Adrenal gland (tissue), 12 donors: ENCODE data around the gene SRGAP1. TPM values are rescaled to one million over a fixed set of nuclear protein-coding genes. Genes with fewer than 3 reads are reported as not detected.
A peak's percentile ranks its signal among the peaks of the same experiment; 100 is the strongest.

Source experiments
- DNase-seq, 7 donors: peaks; one replicate each; pipeline ENCODE4 v3.0.0-alpha.2; 2019 to 2020
- H3K27ac ChIP-seq, 5 donors: fragments of 200-600 bp; sonication (generic) in 4 of 5; 1 replicate in 3 of 5; 2 replicates in 2 of 5; pipeline versions ENCODE4 v1.5.1 to v1.8.0; 2016 to 2020; ENCODE audit warnings: mild to moderate bottlenecking in 1 of 5
- H3K27me3 ChIP-seq: fragments of 200-600 bp; 2 replicates; pipeline ENCODE4 v1.8.0; 2021
- H3K36me3 ChIP-seq, 2 donors: fragments of 200-600 bp; replicated peaks in 1 of 2; 1 replicate in 1 of 2; 2 replicates in 1 of 2; pipeline versions ENCODE4 v1.5.1 to v1.8.0; 2018 to 2022
- H3K4me1 ChIP-seq, 2 donors: fragments of 200-600 bp; replicated peaks in 1 of 2; 1 replicate in 1 of 2; 2 replicates in 1 of 2; pipeline versions ENCODE4 v1.5.1 to v1.8.0; 2018 to 2021
- H3K4me3 ChIP-seq, 4 donors: fragments of 200-600 bp; sonication (generic) in 3 of 4; one replicate each; pipeline ENCODE4 v1.5.1; 2016 to 2018
- H3K9me3 ChIP-seq, 3 donors: fragments of 200-600 bp; sonication (generic) in 1 of 3; replicated peaks in 1 of 3; 1 replicate in 2 of 3; 2 replicates in 1 of 3; pipeline versions ENCODE4 v1.5.1 to v1.8.0; 2016 to 2021
- POLR2A ChIP-seq, 2 donors: fragments of 450-650 bp; IDR thresholded peaks; one replicate each; pipeline ENCODE4 v1.6.1; 2017; ENCODE audit warnings: antibody characterized with exemption in 2 of 2, mild to moderate bottlenecking in 2 of 2, moderate library complexity in 1 of 2
- WGBS, 4 donors: extraction: QIAGEN DNeasy Blood & Tissue Kit in 2 of 4; methylation state at CpG; one replicate each; pipeline versions ENCODE4 v1.1.5 to v1.1.7; 2013 to 2017; 5-methylcytosine and 5-hydroxymethylcytosine counted together
- intact Hi-C, 2 donors: fragments of 100-400 bp; cut with DNase I; formaldehyde crosslinking; loops; one replicate each; pipeline versions ENCODE4 v1.14.1 to v1.15.0; 2022 to 2023
- polyA plus RNA-seq, 3 donors: library from polyadenylated mRNA; stranded (reverse); fragments of 200-250 nt in 2 of 3; fragments of 350-450 nt in 1 of 3; fragmentation: Illumina TruSeq in 1 of 3; extraction: RNeasy Lipid Tissue Mini Kit (QIAGEN cat#74804) in 1 of 3; gene quantifications; one replicate each; pipeline ENCODE4 v1.2.3, GENCODE V29; 2013 to 2014
- total RNA-seq, 9 donors: library from RNA; depleted of rRNA in 4 of 9; stranded (reverse); fragments of >200 nt in 4 of 9; fragments of 120-200 nt in 1 of 9; fragmentation: NEBNext Ultra II Directional in 1 of 9; extraction: Animal tissue kit (Norgen Biotek cat#: 25700) in 1 of 9; gene quantifications; one replicate each; pipeline versions ENCODE4 v1.1.0 to v1.2.4, GENCODE V29; 2013 to 2023
- TF ChIP-seq, protein P1 (sequence below), 6 experiments: fragments of 450-650 bp in 4 of 6; fragments of 200-600 bp in 2 of 6; sonication (generic) in 1 of 6; IDR thresholded peaks; 1 replicate in 5 of 6; 2 replicates in 1 of 6; pipeline versions ENCODE4 v1.5.1 to v1.8.0; 2016 to 2021; ENCODE audit warnings: antibody characterized with exemption in 6 of 6, mild to moderate bottlenecking in 2 of 6, moderate library complexity in 1 of 6
- donor health status: healthy with polysubstance abuse.
- donor health status: Bipolar disorder and iron deficiency.
- donor health status: DM: yes; HTN: yes; CAD: no.
- donor health status: DM: no; HTN: no; CAD: no.
- donor health status: DM: no; HTN: no; CAD: no.
- donor health status: DM: yes; HTN: yes; CAD: no.

The SRGAP1 gene
- total and polyA plus RNA-seq, 12 donors: 2.4 to 35.6 (median 9.8) TPM

DNA sequence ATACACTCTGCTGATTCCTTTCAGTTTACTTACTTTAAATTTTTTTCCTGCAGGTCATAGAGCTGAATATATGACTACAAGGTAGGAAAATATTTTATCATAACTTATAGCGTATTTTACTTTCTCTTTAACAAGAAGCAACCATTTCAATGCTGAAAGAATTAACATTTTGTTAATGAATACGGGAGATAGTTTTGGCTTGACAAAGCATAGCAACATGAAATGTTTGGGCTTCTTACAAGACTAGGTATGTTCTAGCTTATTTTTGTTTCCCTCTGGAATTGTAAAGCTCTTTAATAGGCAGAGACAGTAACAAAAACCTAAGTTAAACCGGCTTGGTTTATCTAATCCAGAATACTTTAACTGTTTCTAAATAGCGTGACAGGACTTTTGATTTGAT lies 242.4 kb downstream of the SRGAP1 start:
- no peaks in the 10 kb centered on the region for H3K27me3 ChIP-seq
- no peak for TF ChIP-seq POLR2A (IDR thresholded peaks at IDR 0.05)
- TF ChIP-seq, protein P1, sequence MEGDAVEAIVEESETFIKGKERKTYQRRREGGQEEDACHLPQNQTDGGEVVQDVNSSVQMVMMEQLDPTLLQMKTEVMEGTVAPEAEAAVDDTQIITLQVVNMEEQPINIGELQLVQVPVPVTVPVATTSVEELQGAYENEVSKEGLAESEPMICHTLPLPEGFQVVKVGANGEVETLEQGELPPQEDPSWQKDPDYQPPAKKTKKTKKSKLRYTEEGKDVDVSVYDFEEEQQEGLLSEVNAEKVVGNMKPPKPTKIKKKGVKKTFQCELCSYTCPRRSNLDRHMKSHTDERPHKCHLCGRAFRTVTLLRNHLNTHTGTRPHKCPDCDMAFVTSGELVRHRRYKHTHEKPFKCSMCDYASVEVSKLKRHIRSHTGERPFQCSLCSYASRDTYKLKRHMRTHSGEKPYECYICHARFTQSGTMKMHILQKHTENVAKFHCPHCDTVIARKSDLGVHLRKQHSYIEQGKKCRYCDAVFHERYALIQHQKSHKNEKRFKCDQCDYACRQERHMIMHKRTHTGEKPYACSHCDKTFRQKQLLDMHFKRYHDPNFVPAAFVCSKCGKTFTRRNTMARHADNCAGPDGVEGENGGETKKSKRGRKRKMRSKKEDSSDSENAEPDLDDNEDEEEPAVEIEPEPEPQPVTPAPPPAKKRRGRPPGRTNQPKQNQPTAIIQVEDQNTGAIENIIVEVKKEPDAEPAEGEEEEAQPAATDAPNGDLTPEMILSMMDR (IDR thresholded peaks at IDR 0.05): no peak
- H3K36me3 ChIP-seq: no peaks in the 10 kb centered on the region
- H3K4me3 ChIP-seq: no peak overlapping the region
- DNase-seq: no peak
- intact Hi-C loops: loop anchor here in 1 of 2 donors (10.0 kb wide), 1 partner anchor 168 kb away; no protein-coding TSS in a partner anchor
- H3K27ac ChIP-seq: peak overlapping the region in 2 of 5 donors; percentile 43 to 49
- peaks cover 27 to 64% of the 10 kb centered on the region in 2 donors for H3K4me1 ChIP-seq
- H3K9me3 ChIP-seq: no peaks in the 10 kb centered on the region
- WGBS, 4 donors: 85 to 94% (median 89%) methylated on average over 4 of the region's 4 CpGs

DNA sequence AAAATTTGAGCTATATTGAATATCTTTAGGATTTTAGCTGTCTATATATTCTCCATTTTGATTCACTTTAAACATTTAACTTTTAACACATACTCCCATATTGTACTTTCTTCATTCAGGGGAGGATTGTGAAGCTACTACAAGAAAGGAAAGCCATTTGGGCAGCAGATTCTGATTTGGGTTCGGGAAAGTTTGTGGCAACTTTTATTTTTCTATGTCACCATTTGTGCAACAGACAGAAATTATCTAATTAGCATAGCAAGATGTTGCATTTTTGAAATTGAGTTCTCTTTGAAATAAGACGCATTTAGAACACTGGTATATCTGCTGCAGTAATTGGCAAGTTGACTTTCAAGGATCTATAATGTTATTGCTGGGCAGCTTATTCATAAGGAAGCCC lies 243.3 kb downstream of the SRGAP1 start:
- TF ChIP-seq, protein P1 (IDR thresholded peaks at IDR 0.05): no peak
- no peak for TF ChIP-seq POLR2A (IDR thresholded peaks at IDR 0.05)
- WGBS, 4 donors: 40 to 88% (median 76%) methylated on average over 2 of the region's 2 CpGs
- Histone ChIP-seq H3K9me3 (no peaks in the 10 kb centered on the region), H3K4me1 (peaks cover 19 to 56% of the 10 kb centered on the region in 2 donors), H3K36me3 (no peaks in the 10 kb centered on the region), H3K4me3 (no peak overlapping the region), H3K27ac (peak overlapping the region; percentile 29 to 97 (median 88)), H3K27me3 (no peaks in the 10 kb centered on the region)
- no peak for DNase-seq
- intact Hi-C loops: loop anchor here in 1 of 2 donors (10.0 kb wide), 1 partner anchor 167 kb away; no protein-coding TSS in a partner anchor

DNA sequence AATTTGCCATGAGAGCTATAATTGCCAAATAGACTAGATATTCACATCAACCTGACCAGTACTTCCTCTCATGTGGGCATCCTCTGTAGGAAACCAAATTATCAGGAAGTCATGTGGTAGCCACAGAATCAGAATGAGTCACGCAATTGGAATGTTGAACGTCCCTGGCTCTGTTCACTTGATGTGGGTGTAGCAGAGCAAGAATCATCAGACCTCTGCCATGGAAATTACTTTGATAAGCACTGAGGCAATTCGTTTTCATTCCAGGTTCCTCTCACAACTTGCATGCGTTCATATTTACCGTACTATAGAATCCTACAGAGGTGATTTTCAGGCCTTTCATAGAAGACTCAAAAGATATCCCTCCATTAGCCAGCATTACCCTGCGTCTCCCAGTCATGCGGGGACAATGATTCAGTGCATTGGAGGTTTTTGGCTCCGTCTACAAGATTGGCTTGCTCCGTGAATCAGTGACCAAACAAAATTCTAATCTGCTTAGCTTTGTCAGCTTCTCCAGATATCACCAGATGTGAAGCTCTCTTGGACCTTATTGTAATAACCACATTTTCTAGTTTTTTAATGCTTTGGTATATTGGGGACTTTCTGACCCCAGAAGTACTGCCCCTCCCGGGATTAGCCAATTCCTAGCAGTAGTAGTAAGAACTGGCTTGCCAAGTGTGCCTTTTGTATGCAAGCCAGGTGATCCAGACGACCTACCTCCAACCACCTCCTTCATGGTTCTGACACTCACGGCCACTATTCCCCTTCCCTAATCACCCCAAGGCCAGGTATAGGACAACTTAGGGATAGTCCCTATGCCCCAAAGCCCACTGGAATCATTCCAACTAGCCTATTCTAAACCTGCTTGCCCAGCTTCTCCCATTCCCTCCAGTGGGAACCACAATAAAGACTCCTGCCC lies 244.2 kb downstream of the SRGAP1 start:
- H3K4me1 ChIP-seq: peaks cover 9 to 47% of the 10 kb centered on the region in 2 donors
- H3K27ac ChIP-seq: peak overlapping the region; percentile 78 to 97 (median 88)
- peak overlapping the region in 1 of 4 donors; percentile 28 for H3K4me3 ChIP-seq
- DNase-seq: peak; percentile 77 to 96 (median 89)
- intact Hi-C loops: loop anchor here in 1 of 2 donors (10.0 kb wide), 1 partner anchor 166 kb away; no protein-coding TSS in a partner anchor
- no peaks in the 10 kb centered on the region for H3K36me3 ChIP-seq
- 20 to 25% (median 22%) methylated on average over 12 of the region's 12 CpGs for WGBS, 4 donors
- peak in 1 of 2 donors; percentile 72 for TF ChIP-seq POLR2A (IDR thresholded peaks at IDR 0.05)
- TF ChIP-seq, protein P1 (IDR thresholded peaks at IDR 0.05): no peak
- H3K27me3 ChIP-seq: no peaks in the 10 kb centered on the region
- H3K9me3 ChIP-seq: no peaks in the 10 kb centered on the region

DNA sequence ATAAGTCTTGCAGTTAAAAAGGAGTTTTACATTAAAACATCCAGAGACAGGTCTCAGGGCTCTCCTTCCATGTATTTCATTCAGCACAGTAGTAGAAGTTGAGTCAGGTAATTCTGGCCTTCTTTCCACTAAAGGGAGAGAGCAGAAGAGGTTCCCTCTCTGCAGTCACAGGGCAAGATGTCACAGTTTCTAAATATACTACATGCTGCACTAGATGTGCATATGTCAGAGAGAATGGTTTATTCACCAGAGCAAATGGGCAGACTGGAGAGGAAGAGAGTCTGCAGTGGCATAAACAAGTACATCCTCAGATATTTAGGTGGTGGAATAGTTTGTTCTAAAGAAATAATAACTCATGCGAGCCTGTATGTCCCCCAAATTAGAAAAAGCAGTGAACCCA lies 245.5 kb downstream of the SRGAP1 start:
- no peak for DNase-seq
- 85 to 94% (median 93%) methylated on average over 1 of the region's 1 CpG for WGBS, 4 donors
- Histone ChIP-seq H3K4me1 (peaks cover 6 to 41% of the 10 kb centered on the region in 2 donors), H3K4me3 (no peak overlapping the region), H3K27ac (peak overlapping the region in 2 of 5 donors; percentile 88 to 91), H3K36me3 (no peaks in the 10 kb centered on the region), H3K9me3 (no peaks in the 10 kb centered on the region), H3K27me3 (no peaks in the 10 kb centered on the region)
- intact Hi-C loops: no loop called here
- TF ChIP-seq POLR2A (IDR thresholded peaks at IDR 0.05): no peak
- TF ChIP-seq, protein P1 (IDR thresholded peaks at IDR 0.05): no peak
